SU-DHL-6 (cell line): ENCODE data around the gene SNTB2.

Experiments
- H2AFZ ChIP-seq: fragments of 200-600 bp; sonication (generic); 2 replicates; pipeline ENCODE4 v1.6.1; 2014; ENCODE audit warnings: low read depth, mild to moderate bottlenecking, moderate library complexity, mixed read lengths, antibody characterized with exemption, low read length; ENCODE audit not compliant: severe bottlenecking
- H3F3A ChIP-seq: fragments of 200-600 bp; shearing (Covaris generic); 2 replicates; pipeline ENCODE4 v1.6.0; 2016; ENCODE audit warnings: antibody characterized with exemption, mild to moderate bottlenecking; ENCODE audit not compliant: insufficient read depth
- H3K27ac ChIP-seq: fragments of 200-600 bp; sonication (generic); 2 replicates; pipeline ENCODE4 v1.5.1; 2016; ENCODE audit warnings: low read depth, mild to moderate bottlenecking, low read length, moderate library complexity, mixed read lengths
- H3K27me3 ChIP-seq: fragments of 200-600 bp; sonication (generic), shearing (Covaris generic); 2 replicates; pipeline ENCODE4 v1.6.0; 2014; ENCODE audit warnings: mild to moderate bottlenecking, low read length
- H3K36me3 ChIP-seq: fragments of 200-600 bp; sonication (generic); 2 replicates; pipeline ENCODE4 v1.6.1; 2014; ENCODE audit warnings: mild to moderate bottlenecking, low read length, mixed read lengths
- H3K4me2 ChIP-seq: fragments of 300-600, 200-600 bp; shearing (Covaris generic), sonication (generic); 2 replicates; pipeline ENCODE4 v1.6.0; 2014; ENCODE audit warnings: low read length, low read depth, mild to moderate bottlenecking; ENCODE audit not compliant: poor library complexity, severe bottlenecking
- H3K4me3 ChIP-seq: fragments of 200-600 bp; sonication (generic); 2 replicates; pipeline ENCODE4 v1.5.1; 2014; ENCODE audit warnings: antibody characterized with exemption, low read length, mild to moderate bottlenecking, mixed read lengths; ENCODE audit not compliant: insufficient read depth, poor library complexity, severe bottlenecking
- H3K79me2 ChIP-seq: fragments of 200-600 bp; sonication (generic); 2 replicates; pipeline ENCODE4 v1.6.1; 2014; ENCODE audit warnings: mild to moderate bottlenecking, low read length, moderate library complexity; ENCODE audit not compliant: insufficient read depth
- H3K9ac ChIP-seq: fragments of 200-600 bp; sonication (generic); 2 replicates; pipeline ENCODE4 v1.7.0; 2014; ENCODE audit warnings: mild to moderate bottlenecking, low read length
- H3K9me2 ChIP-seq: fragments of 200-600 bp; sonication (generic); replicated peaks from 2 replicates; pipeline ENCODE4 v1.6.1; 2014; ENCODE audit warnings: low read length; ENCODE audit not compliant: insufficient read depth
- H3K9me3 ChIP-seq: fragments of 200-600 bp; sonication (generic); 2 replicates; pipeline ENCODE4 v1.6.1; 2014; ENCODE audit warnings: low read length, mixed read lengths; ENCODE audit not compliant: insufficient read depth
- H4K20me1 ChIP-seq: fragments of 200-600 bp; sonication (generic); 2 replicates; pipeline ENCODE4 v1.6.1; 2014; ENCODE audit warnings: low read depth, mild to moderate bottlenecking, antibody characterized with exemption, low read length, moderate library complexity, mixed read lengths
- EZH2phosphoT487 ChIP-seq: fragments of 200-600 bp; sonication (generic), shearing (Covaris generic); conservative IDR thresholded peaks from 2 replicates; pipeline ENCODE4 v1.6.1; 2018; ENCODE audit warnings: mild to moderate bottlenecking, antibody characterized with exemption, low read length, moderate library complexity, mixed read lengths
- TF ChIP-seq, protein P1 (sequence below): fragments of 200-600 bp; sonication (generic); IDR thresholded peaks from one replicate; pipeline ENCODE4 v1.5.1; 2017; ENCODE audit warnings: antibody characterized with exemption, mild to moderate bottlenecking, low read length, moderate library complexity; ENCODE audit not compliant: insufficient read depth, poor library complexity, severe bottlenecking

Gene SNTB2

GRCh38 chr16:69191136-69191535 is 4.2 kb downstream of the SNTB2 start:
- H2AFZ ChIP-seq: no peak overlapping the region
- H3K36me3 ChIP-seq: no peaks in the 10 kb centered on the region
- 0 out of 2 replicates have a peak overlapping the region, but pooled peaks have one; percentile 90 for H3K27ac ChIP-seq
- H3K9me2 ChIP-seq: no peaks in the 10 kb centered on the region
- H3F3A ChIP-seq: peaks cover 34% of the 10 kb centered on the region
- TF ChIP-seq EZH2phosphoT487: no peak
- TF ChIP-seq, protein P1, sequence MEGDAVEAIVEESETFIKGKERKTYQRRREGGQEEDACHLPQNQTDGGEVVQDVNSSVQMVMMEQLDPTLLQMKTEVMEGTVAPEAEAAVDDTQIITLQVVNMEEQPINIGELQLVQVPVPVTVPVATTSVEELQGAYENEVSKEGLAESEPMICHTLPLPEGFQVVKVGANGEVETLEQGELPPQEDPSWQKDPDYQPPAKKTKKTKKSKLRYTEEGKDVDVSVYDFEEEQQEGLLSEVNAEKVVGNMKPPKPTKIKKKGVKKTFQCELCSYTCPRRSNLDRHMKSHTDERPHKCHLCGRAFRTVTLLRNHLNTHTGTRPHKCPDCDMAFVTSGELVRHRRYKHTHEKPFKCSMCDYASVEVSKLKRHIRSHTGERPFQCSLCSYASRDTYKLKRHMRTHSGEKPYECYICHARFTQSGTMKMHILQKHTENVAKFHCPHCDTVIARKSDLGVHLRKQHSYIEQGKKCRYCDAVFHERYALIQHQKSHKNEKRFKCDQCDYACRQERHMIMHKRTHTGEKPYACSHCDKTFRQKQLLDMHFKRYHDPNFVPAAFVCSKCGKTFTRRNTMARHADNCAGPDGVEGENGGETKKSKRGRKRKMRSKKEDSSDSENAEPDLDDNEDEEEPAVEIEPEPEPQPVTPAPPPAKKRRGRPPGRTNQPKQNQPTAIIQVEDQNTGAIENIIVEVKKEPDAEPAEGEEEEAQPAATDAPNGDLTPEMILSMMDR: no peak
- no peak overlapping the region for H3K4me3 ChIP-seq
- H3K4me2 ChIP-seq: peak overlapping the region; percentile 98
- no peak overlapping the region for H3K9ac ChIP-seq
- H3K27me3 ChIP-seq: no peaks in the 10 kb centered on the region
- peaks cover 80% of the 10 kb centered on the region for H3K79me2 ChIP-seq
- 0 out of 2 replicates have a peak, but pooled peaks cover 8% of the 10 kb centered on the region for H4K20me1 ChIP-seq
- no peaks in the 10 kb centered on the region for H3K9me3 ChIP-seq

DNA sequence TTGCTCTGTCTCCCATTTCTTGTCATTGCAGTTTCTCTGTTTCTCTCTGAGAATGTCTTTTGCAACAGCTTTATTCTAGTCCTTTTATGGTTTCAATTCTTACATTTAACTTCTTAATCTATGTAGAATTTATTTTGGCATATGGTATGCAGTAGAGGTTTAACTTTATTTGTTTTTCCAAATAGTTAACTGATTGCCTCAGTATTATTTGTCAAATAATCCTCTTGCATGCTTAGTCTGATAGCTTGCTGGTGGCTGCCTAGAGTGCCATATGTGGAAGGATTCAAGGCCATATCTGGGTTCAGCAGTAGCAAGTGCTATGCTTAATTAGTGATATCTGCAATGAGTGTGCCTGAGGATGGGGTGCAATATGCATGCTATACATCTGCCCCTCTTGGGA is 6.9 kb downstream of the SNTB2 start:
- Histone ChIP-seq H3K79me2 (peaks cover 93% of the 10 kb centered on the region), H3K4me2 (no peak overlapping the region), H2AFZ (no peak overlapping the region), H3K9me2 (no peaks in the 10 kb centered on the region), H3K27me3 (no peaks in the 10 kb centered on the region), H3K9ac (no peak overlapping the region), H3K27ac (no peak overlapping the region), H3K36me3 (no peaks in the 10 kb centered on the region), H3F3A (peaks cover 19% of the 10 kb centered on the region; the same call in 1 of the 2 replicates), H3K9me3 (no peaks in the 10 kb centered on the region), H3K4me3 (no peak overlapping the region), H4K20me1 (0 out of 2 replicates have a peak, but pooled peaks cover 8% of the 10 kb centered on the region)
- TF ChIP-seq, protein P1: no peak
- TF ChIP-seq EZH2phosphoT487: no peak

- H3K27ac ChIP-seq: no peak overlapping the region
- no peaks in the 10 kb centered on the region for H3K9me3 ChIP-seq
- H4K20me1 ChIP-seq: 0 out of 2 replicates have a peak, but pooled peaks cover 8% of the 10 kb centered on the region
- no peak overlapping the region for H3K4me2 ChIP-seq
- H3K9me2 ChIP-seq: no peaks in the 10 kb centered on the region
- H3K9ac ChIP-seq: no peak overlapping the region
- no peaks in the 10 kb centered on the region for H3K36me3 ChIP-seq
- no peak overlapping the region for H3K4me3 ChIP-seq
- H3K27me3 ChIP-seq: no peaks in the 10 kb centered on the region
- H3F3A ChIP-seq: peaks cover 19% of the 10 kb centered on the region; the same call in 1 of the 2 replicates
- H2AFZ ChIP-seq: no peak overlapping the region
- TF ChIP-seq, protein P1: no peak
- no peak for TF ChIP-seq EZH2phosphoT487
- peaks cover 91% of the 10 kb centered on the region for H3K79me2 ChIP-seq
Observed at GRCh38 chr16:69194488-69194887, 7.5 kb downstream of the SNTB2 start.
